Measurements from ENCODE around the gene DLG2.

- TF ChIP-seq, protein P1, sequence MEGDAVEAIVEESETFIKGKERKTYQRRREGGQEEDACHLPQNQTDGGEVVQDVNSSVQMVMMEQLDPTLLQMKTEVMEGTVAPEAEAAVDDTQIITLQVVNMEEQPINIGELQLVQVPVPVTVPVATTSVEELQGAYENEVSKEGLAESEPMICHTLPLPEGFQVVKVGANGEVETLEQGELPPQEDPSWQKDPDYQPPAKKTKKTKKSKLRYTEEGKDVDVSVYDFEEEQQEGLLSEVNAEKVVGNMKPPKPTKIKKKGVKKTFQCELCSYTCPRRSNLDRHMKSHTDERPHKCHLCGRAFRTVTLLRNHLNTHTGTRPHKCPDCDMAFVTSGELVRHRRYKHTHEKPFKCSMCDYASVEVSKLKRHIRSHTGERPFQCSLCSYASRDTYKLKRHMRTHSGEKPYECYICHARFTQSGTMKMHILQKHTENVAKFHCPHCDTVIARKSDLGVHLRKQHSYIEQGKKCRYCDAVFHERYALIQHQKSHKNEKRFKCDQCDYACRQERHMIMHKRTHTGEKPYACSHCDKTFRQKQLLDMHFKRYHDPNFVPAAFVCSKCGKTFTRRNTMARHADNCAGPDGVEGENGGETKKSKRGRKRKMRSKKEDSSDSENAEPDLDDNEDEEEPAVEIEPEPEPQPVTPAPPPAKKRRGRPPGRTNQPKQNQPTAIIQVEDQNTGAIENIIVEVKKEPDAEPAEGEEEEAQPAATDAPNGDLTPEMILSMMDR (IDR thresholded peaks at IDR 0.05): no peak
- no peak for TF ChIP-seq POLR2A (IDR thresholded peaks at IDR 0.05; ENCODE audit: low read depth)
- no peak for TF ChIP-seq POLR2AphosphoS5 (IDR thresholded peaks at IDR 0.05)
- no peak for TF ChIP-seq EP300 (IDR thresholded peaks at IDR 0.05)
Measured at GRCh38 chr11:85414175-85414574, 213.0 kb downstream of the DLG2 start.
